WTC11 (cell line): Measurements from ENCODE around the gene CXCL12. TPM values are rescaled to one million over a fixed set of nuclear protein-coding genes. Genes with fewer than 3 reads are reported as not detected.

ENCODE experiments used
- AFF4 ChIP-seq: sonication (generic); formaldehyde crosslinking; IDR thresholded peaks from 2 replicates; pipeline ENCODE4 v1.8.1; 2023; ENCODE audit warnings: mild to moderate bottlenecking, missing genetic modification reagents, borderline replicate concordance
- ATF2 ChIP-seq: sonication (generic); formaldehyde crosslinking; IDR thresholded peaks from 2 replicates; pipeline ENCODE4 v1.8.1; 2022; ENCODE audit warnings: low read depth, missing genetic modification reagents, borderline replicate concordance
- CDX4 ChIP-seq: fragments of 250-450 bp; sonication (Bioruptor Pico); IDR thresholded peaks from 2 replicates; pipeline ENCODE4 v1.9.0; 2021; ENCODE audit warnings: moderate library complexity, mild to moderate bottlenecking, inconsistent platforms, borderline replicate concordance
- CTCF ChIP-seq: fragments of 200-600 bp; IDR thresholded peaks from 2 replicates; pipeline ENCODE4 v1.8.0; 2022; ENCODE audit warnings: antibody characterized with exemption
- ELF4 ChIP-seq: sonication (generic); formaldehyde crosslinking; IDR thresholded peaks from 2 replicates; pipeline ENCODE4 v1.8.1; 2022; ENCODE audit warnings: low read depth, mild to moderate bottlenecking, moderate library complexity, missing genetic modification reagents
- FOXJ3 ChIP-seq: sonication (generic); formaldehyde crosslinking; IDR thresholded peaks from 2 replicates; pipeline ENCODE4 v1.9.0; 2021; ENCODE audit warnings: missing genetic modification reagents, mild to moderate bottlenecking, borderline replicate concordance
- FOXP4 ChIP-seq: sonication (generic); formaldehyde crosslinking; IDR thresholded peaks from 2 replicates; pipeline ENCODE4 v1.8.0; 2022; ENCODE audit warnings: mild to moderate bottlenecking, missing genetic modification reagents
- GABPB1 ChIP-seq: sonication (generic); formaldehyde crosslinking; IDR thresholded peaks from 2 replicates; pipeline ENCODE4 v1.8.1; 2023; ENCODE audit warnings: mild to moderate bottlenecking, missing genetic modification reagents
- HMGA2 ChIP-seq: fragments of 250-450 bp; sonication (Bioruptor Pico); IDR thresholded peaks from 2 replicates; pipeline ENCODE4 v1.4.0; 2021; ENCODE audit warnings: mild to moderate bottlenecking, moderate library complexity
- HMGXB4 ChIP-seq: sonication (generic); formaldehyde crosslinking; IDR thresholded peaks from 2 replicates; pipeline ENCODE4 v1.8.1; 2023; ENCODE audit warnings: mild to moderate bottlenecking, moderate library complexity, missing genetic modification reagents
- MXD4 ChIP-seq: fragments of 250-450 bp; sonication (Bioruptor Pico); IDR thresholded peaks from 2 replicates; pipeline ENCODE4 v1.8.0; 2021; ENCODE audit warnings: mild to moderate bottlenecking, moderate library complexity, borderline replicate concordance
- NR3C1 ChIP-seq: sonication (generic); formaldehyde crosslinking; conservative IDR thresholded peaks from 2 replicates; pipeline ENCODE4 v1.8.1; 2023; ENCODE audit warnings: low read depth, mild to moderate bottlenecking, missing genetic modification reagents
- PRRX2 ChIP-seq: fragments of 250-450 bp; sonication (Bioruptor Pico); IDR thresholded peaks from 2 replicates; pipeline ENCODE4 v1.8.0; 2021; ENCODE audit warnings: mild to moderate bottlenecking
- SOX15 ChIP-seq: fragments of 250-450 bp; sonication (Bioruptor Pico); IDR thresholded peaks from 2 replicates; pipeline ENCODE4 v1.9.0; 2021; ENCODE audit warnings: mild to moderate bottlenecking
- TEAD1 ChIP-seq: sonication (generic); formaldehyde crosslinking; IDR thresholded peaks from 2 replicates; pipeline ENCODE4 v1.8.0; 2022; ENCODE audit warnings: mild to moderate bottlenecking, missing genetic modification reagents
- ZBTB21 ChIP-seq: sonication (generic); formaldehyde crosslinking; IDR thresholded peaks from 2 replicates; pipeline ENCODE4 v1.8.1; 2023; ENCODE audit warnings: mild to moderate bottlenecking, missing genetic modification reagents, borderline replicate concordance
- ZMAT4 ChIP-seq: fragments of 250-450 bp; sonication (Bioruptor Pico); IDR thresholded peaks from 2 replicates; pipeline ENCODE4 v1.9.0; 2021; ENCODE audit warnings: mild to moderate bottlenecking
- ZNF121 ChIP-seq: sonication (generic); formaldehyde crosslinking; IDR thresholded peaks from 2 replicates; pipeline ENCODE4 v1.8.0; 2023; ENCODE audit warnings: missing genetic modification reagents
- ZNF138 ChIP-seq: sonication (generic); formaldehyde crosslinking; conservative IDR thresholded peaks from 2 replicates; pipeline ENCODE4 v1.8.1; 2022; ENCODE audit warnings: mild to moderate bottlenecking, moderate library complexity, missing genetic modification reagents
- ZNF232 ChIP-seq: sonication (generic); formaldehyde crosslinking; IDR thresholded peaks from 2 replicates; pipeline ENCODE4 v1.8.0; 2022; ENCODE audit warnings: mild to moderate bottlenecking, missing genetic modification reagents
- ZNF281 ChIP-seq: sonication (generic); formaldehyde crosslinking; IDR thresholded peaks from 2 replicates; pipeline ENCODE4 v1.8.0; 2023; ENCODE audit warnings: mild to moderate bottlenecking, missing genetic modification reagents
- ZNF317 ChIP-seq: sonication (generic); formaldehyde crosslinking; IDR thresholded peaks from 2 replicates; pipeline ENCODE4 v1.8.1; 2023; ENCODE audit warnings: low read depth, mild to moderate bottlenecking, moderate library complexity, missing genetic modification reagents, borderline replicate concordance
- ZNF396 ChIP-seq: fragments of 250-450 bp; sonication (Bioruptor Pico); IDR thresholded peaks from 2 replicates; pipeline ENCODE4 v1.8.0; 2021; ENCODE audit warnings: mild to moderate bottlenecking, moderate library complexity, borderline replicate concordance
- total RNA-seq: library from RNA; stranded (reverse); gene quantifications from 3 replicates; pipeline ENCODE4 v1.2.3, GENCODE V29; 2021

Gene CXCL12
- total RNA-seq, 1 experiment from 2014 or later = 52.4 TPM

- TF ChIP-seq HMGXB4 (CRISPR knock-in tag) (peak; percentile 17; the same call in 1 of the 2 replicates), FOXJ3 (CRISPR knock-in tag) (no peak), PRRX2 (CRISPR knock-in tag) (no peak), ZNF396 (CRISPR knock-in tag) (no peak), ZNF121 (CRISPR knock-in tag) (no peak), ZMAT4 (no peak), ZNF138 (no peak), GABPB1 (CRISPR knock-in tag) (no peak), ZNF232 (CRISPR knock-in tag) (no peak), ZBTB21 (CRISPR knock-in tag) (no peak), HMGA2 (CRISPR knock-in tag) (no peak), CDX4 (no peak), ATF2 (CRISPR knock-in tag) (no peak), ZNF317 (no peak), AFF4 (CRISPR knock-in tag) (no peak), ZNF281 (CRISPR knock-in tag) (no peak), ELF4 (no peak), FOXP4 (CRISPR knock-in tag) (no peak), MXD4 (no peak), SOX15 (no peak), CTCF (no peak), TEAD1 (0 out of 2 replicates have a peak, but pooled peaks have one; percentile 46), NR3C1 (no peak)
These were observed 284 bp downstream of the CXCL12 start (continued) for GRCh38 chr10:44384601-44385025.
